Measurements from ENCODE around the gene TDRD12.
"Not testable (repeated sequence)": the region's sequence is repeated elsewhere in the genome, so short reads cannot be mapped to it uniquely, and the experiment has no call there.

Gene TDRD12

DNA sequence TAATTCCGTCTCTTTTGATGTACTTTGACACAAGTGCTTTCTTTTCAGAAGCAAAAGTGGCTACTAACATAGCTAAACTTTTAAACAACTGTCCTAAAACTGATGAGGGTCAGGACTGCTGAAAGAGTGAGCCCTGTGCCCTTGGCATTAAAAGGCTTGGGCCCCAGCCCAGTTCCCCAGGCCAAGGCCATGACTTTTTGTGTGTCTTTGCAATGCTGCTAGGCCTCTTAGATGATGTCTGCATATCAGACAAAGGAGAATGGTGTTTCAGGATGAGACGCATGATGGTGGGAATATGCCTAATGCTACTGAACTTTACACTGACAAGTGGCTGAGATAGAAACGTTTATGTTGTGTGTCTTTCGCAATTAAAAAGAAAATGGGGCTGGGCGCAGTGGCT, 112.0 kb downstream of the TDRD12 start:
- DNase-seq (ENCODE audit: low spot score): no peak

DNA sequence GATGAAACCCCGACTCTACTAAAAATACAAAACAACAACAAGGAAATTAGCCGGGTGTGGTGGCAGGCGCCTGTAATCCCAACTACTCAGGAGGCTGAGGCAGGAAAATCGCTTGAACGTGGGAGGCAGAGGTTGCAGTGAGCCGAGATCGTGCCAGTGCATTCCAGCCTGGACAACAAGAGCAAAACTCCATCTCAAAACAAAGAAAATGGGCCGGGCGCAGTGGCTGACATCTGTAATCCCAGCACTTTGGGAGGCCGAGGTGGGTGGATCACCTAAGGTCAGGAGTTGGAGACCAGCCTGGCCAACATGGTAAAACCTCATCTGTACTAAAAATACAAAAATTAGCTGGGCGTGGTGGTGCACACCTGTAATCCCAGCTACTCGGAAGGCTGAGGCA, 112.5 kb downstream of the TDRD12 start:
- not testable (repeated sequence) for DNase-seq (ENCODE audit: low spot score)

DNA sequence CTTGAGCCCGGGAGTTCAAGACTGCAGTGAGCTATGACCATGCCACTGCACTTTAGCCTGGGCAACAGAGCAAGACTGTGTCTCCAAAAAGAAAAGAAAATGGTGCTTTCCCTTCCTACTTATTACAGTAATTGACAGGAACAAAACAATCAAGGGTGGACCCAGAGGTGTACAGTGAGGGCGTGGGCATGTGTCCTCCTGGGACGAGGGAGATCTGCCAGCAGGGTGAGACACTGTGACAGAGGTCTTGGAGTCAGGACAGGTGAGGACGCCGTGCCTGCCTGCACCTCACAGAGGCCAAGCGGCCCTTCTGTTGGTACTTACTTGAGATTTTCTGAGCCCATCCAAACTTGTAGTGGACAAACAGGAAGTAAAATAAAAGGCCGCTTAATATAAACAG, 113.3 kb downstream of the TDRD12 start:
- DNase-seq (ENCODE audit: low spot score): not testable (repeated sequence)

DNA sequence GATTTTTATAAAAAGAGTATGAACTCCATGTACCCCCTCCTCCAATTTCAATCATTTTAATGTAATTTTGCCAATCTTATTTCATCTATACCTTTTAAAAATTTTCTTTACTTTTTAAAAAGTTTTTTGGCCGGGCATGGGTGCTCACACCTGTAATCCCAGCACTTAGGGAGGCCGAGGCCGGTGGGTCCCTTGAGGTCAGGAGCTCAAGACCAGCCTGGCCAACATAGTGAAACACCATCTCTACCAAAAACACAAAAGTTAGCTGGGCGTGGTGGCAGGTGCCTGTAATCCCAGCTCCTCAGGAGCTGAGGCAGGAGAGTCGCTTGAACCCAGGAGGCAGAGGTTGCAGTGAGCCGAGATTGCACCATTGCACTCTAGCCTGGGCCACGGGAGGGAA, 113.8 kb downstream of the TDRD12 start:
- not testable (repeated sequence) for DNase-seq (ENCODE audit: low spot score)

DNA sequence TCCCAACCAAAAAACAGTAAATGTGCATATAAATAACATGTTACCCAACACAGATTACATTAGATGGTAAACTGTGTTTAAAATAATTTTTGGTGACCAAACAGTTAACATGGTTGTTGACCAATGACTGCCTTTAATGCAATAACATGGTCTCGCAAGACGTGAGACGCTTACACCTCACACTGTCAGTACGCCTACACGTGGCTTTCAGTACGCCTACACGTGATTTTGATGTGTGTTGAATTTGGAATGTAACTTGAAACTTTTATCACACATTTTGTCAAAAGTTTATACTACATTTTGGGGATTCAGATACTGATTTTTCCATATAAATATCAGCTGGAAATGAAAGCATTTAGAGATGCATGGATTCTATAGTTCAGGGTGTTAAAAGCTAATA, 118.0 kb downstream of the TDRD12 start:
- DNase-seq (ENCODE audit: low spot score): no peak

DNA sequence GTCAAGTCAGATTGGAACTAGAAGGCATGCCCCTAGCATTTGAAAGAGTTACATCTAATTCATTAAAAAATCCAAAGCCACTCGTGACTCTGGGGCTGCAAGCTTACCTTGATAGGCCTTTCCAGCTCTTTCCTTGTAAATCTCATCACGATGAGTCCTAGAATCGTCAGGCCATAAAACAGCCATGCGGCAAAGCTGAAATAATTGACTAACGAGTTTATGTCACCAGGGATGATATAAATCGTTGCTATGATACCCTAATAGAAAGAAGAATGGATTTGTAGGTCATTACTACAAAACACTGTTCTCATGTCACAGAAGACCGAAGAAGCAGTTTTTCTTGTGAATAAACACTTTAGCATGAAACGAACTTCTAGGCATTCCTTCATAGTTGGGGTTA, 122.5 kb downstream of the TDRD12 start:
- no peak for DNase-seq (ENCODE audit: low spot score)

DNA sequence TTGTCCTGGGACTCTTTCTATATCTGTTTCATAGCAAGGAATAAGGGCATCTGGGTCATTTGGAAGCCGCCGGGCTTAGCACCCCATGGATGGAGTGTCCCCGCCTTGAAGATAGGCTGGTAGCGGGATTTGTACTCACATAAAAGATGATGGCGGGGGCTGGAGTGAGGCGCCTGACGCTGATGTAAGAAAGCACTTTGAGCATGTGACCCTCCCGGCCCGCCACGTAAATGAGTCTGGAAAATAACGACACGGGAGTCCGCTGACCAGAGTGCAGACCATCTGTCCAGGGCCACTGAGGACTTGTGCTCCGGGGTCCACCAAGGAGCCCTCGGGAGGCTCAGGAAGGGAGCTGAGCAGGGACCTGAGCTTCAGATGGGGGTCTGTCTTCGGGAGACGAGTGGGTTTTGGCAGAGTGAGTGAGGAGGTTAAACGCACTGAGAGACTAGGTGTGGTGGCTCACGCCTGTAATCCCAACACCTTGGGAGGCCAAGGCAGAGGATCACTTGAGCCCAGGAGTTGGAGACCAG, 124.2 kb downstream of the TDRD12 start:
- no peak for DNase-seq (ENCODE audit: low spot score)

DNA sequence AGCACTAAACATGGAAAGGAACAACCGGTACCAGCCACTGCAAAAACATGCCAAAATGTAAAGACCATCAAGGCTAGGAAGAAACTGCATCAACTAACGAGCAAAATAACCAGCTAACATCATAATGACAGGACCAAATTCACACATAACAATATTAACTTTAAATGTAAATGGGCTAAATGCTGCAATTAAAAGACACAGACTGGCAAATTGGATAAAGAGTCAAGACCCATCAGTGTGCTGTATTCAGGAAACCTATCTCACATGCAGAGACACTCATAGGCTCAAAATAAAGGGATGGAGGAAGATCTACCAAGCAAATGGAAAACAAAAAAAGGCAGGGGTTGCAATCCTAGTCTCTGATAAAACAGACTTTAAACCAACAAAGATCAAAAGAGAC, 128.5 kb downstream of the TDRD12 start:
- DNase-seq (ENCODE audit: low spot score): not testable (repeated sequence)

DNA sequence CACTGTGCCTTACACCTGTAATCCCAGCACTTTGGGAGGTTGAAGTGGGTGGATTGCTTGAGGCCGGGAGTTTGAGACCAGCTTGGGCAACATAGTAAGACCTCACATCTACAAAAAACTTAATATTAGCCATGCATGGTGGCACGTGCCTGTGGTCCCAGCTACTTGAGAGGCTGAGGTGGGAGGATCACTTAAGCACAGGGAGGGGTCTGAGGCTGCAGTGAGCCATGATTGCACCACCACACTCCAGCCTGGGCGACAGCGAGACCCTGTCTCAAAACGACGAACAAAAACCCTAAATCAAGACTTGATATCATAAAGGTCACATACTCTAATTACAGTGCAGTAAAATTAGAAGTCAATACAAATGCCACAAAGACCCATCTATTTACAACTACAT, 132.6 kb downstream of the TDRD12 start:
- DNase-seq (ENCODE audit: low spot score): no peak

DNA sequence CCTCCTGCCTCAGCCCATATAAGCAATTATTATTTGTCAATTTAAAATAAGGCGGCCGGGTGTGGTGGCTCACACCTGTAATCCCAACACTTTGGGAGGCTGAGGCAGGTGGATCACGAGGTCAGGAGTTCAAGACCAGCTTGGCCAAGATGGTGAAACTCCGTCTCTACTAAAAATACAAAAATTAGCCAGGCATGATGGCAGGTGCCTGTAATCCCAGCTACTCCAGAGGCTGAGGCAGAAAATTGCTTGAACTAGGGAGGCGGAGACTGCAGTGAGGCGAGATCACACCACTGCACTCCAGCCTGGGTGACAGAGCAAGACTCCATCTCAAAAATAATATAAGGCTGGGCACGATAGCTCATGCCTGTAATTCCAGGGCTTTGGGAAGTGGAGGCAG, 137.3 kb downstream of the TDRD12 start:
- not testable (repeated sequence) for DNase-seq (ENCODE audit: low spot score)

DNA sequence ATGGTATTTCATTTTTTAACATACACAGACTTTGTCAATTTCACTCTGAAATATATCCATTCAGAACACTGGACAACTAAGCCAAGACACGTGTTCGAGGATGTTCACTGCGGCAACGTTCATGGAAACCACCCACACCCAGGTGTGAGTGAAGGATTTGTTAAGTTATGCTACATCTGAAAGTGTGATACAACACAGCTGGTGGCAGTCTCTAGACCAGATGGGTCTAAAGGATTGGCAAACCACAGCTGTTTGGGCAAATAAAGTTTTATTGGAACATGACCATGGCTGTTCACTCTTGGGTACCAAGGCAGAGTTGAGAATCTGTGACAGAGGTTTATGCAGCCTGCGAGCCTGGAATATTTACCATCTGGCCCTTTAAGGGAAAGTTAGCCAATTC, 138.0 kb downstream of the TDRD12 start:
- DNase-seq (ENCODE audit: low spot score): no peak

DNA sequence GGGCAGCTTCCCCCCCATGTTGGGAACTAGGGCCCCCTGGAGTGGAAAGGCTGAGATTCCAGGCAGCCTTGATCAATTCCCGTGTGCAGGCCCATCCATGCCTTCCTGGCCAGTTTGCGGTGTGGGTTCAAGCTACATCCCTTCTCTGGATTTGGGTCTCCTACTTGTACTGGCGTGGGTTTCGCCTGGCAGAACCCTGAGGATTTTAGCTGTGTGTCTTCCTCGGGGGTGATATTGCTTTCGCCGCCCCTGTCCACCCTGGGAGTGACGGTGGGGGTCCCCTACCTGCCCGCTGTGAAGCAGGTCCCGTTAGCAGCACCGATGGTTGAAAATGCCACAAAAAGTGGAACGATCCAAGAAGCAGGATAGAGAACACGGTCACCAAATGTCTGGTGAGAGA, 138.6 kb downstream of the TDRD12 start:
- no peak for DNase-seq (ENCODE audit: low spot score)

DNA sequence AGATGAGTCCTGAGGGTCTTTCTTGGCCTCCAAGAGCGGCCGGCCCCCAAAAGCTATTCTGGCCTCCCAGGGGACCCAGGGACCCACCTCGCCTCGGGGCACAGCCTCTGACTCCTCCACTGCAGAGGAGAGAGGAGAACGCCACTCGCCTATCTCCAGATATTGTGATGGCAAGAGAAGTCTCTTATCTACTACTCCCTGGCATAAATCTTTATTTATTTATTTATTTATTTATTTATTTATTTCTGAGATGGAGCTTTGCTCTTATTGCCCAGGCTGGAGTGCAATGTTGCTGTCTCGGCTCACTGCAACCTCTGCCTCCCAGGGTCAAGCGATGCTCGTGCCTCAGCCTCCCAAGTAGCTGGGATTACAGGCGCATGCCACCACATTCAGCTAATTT, 139.0 kb downstream of the TDRD12 start:
- no peak for DNase-seq (ENCODE audit: low spot score)

DNA sequence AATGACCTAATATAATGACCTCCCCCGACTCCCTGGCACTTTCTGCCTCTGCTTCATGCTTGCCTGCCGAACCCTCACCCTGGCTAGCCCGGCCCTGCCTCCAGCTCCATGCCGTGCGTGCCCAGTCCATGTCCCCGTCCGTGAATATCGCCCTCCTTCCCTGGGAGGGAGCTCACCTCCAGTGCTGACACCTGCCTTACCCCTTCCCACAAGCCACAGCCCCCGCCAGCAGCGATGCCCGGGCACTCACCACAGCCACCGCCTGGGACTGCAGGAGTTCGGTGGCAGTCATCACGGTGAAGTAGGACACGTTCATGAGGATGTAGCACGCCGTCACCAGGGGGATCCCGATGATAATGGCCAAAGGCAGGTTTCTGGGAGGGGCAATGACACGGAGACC, 140.0 kb downstream of the TDRD12 start:
- no peak for DNase-seq (ENCODE audit: low spot score)

DNA sequence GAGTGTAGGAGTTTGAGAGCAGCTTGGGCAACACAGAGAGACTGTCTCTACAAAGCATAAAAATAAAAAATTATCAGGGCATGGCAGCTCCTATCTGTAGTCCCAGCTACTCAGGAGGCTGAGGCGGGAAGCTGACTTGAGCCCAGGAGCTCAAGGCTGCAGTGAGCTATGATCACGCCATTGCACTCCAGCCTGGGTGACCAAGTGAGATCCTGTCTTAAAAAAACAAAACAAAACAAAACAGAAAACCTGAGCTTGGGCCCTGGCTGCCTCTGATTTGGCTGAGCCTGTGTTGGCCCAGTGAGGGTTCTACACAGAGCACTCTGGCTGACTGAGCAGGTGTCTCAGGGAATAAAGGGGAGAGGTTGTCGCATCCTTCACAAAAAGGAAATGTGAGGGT, 142.0 kb downstream of the TDRD12 start:
- DNase-seq (ENCODE audit: low spot score): no peak

DNA sequence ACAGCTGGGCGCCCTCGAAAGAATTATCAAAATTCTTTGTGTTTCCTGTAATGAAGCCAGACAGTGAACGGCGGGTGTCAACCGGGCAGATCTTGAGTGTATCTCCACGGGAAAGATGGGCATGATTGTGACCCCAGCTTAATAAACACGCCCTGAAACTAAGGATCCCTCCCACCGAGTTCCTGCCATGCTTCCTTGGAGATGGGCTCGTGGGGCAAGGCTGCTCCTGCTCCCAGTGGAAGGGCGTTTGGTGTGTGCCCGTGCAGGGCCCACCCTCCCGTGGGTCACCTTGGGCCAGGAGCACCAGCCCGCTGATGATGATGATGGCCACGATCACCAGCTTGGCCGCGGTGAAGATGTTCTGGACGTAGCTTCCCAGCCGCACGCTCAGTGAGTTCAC, 142.6 kb downstream of the TDRD12 start:
- DNase-seq (ENCODE audit: low spot score): no peak

DNA sequence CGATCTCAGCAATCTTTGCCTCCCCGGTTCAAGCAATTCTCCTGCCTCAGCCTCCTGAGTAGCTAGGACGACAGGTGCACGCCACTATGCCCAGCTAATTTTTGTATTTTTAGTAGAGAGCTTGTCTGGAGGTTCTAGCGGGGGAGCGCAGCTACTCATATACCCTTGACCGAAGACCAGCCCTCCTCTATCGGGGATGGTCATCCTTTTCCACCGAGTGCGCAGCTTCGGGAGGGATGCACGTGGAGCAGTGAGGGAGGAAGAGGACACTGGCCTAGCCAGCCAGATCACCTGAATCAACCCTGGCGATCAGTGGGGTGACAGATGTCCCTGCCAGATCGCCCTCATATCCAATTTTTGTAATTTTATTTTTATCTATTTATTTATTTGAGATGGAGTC, 143.2 kb downstream of the TDRD12 start:
- no peak for DNase-seq (ENCODE audit: low spot score)

DNA sequence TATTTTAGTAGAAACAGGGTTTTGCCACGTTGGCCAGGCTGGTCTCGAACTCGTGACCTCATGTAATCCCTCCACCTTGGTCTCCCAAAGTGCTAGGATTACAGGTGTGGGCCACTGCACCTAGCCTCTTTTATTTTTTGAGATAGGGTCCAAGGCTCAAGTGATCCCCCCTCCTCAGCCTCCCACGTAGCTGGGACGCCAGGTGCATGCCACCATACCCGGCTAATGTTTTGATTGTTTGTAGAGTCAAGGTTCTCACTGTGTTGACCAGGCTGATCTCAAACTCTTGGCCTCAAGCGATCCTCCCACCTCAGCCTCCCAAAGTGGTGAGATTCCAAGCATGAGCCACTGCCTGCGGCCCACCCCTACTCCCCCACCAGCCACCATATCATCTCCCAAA, 143.7 kb downstream of the TDRD12 start:
- no peak for DNase-seq (ENCODE audit: low spot score)

DNA sequence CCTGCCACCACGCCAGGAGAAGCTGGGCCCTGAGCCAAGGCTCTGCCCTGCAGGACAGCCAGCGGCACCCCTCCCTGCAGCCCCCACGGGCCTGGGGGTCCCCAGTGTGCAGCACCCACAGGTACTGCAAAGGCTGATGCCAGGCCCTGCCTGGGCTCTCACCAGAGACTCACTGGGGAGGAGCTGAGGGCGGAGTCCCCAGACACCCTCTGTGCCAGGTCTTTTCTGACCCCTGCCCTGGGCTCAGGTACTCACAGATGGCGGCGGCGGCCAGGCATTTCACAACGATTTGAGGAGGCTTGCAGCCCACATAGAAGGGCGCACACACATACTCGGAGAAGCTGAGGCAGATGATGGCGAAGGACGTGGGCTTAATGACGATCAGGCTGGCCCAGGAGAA, 144.3 kb downstream of the TDRD12 start:
- no peak for DNase-seq (ENCODE audit: low spot score)

DNA sequence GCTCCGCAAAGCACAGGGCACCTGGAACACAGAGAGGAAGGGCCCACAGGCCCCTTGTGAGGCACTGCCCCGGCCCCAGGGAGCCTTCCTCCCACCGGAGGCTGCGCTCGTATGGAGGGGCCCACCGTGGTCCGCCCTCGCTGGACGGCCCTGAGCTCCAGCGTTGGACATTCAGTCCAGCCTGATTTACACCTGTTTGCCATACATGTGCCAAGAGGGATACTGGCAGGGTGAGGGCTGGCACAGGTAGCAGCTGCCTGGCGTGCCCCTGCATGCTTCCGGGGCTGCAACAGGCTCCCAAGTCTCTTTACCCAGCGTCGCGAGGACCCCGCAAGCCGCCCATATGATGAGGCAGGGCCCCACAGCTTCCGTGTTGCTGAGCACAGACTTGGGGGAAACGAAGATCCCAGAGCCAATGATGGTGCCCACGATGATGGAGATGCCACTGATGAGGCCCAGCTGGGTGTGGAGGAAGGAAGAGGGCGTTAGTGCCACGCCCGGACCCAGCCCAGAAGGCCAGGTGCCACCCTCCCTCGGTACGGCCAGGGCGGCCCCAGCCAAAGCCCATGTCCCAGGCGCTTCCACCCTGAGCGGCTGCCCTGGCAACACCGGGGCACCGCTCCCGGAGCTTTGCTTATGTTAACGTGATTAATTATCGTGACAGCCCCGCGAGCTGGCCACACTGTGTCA, 144.9 kb downstream of the TDRD12 start:
- no peak for DNase-seq (ENCODE audit: low spot score)

DNA sequence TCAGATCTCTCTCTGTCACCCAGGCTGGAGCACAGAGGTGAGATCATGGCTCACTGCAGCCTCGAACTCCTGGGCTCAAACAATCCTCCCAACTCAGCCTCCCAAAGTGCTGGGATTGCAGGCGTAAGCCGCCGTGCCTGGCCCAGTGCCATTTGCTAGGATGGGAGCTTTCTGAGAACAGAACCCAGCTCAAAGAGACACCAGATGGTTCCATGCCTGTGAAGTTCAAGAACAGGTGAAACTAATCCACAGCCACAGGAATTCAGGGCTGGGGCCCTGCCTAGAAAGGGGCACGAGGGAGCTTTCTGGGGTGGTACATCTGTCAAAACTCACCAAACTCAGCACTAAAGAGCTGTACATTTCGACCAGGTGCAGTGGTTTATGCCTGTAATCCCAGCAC, 145.8 kb downstream of the TDRD12 start:
- DNase-seq (ENCODE audit: low spot score): no peak

DNA sequence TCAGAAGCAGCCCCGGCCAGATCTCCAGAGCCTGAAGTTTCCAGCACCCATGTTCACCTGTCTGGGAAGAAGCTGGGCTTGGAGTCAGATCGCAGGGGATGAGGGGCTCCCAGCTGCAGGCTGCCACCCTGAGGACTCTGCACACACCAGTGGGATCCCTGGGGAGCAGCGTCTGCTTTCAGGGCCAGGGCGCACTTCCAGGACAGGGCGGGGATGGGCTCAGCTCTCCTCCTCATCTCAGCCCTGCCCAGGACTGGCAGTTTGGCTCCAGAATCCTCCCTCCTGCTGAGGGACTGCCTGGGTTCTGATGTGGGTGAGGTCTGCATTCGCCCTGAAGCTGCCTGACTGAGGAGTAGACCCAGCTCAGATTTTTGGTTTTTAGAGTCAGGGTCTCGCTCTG, 146.5 kb downstream of the TDRD12 start:
- DNase-seq (ENCODE audit: low spot score): no peak

DNA sequence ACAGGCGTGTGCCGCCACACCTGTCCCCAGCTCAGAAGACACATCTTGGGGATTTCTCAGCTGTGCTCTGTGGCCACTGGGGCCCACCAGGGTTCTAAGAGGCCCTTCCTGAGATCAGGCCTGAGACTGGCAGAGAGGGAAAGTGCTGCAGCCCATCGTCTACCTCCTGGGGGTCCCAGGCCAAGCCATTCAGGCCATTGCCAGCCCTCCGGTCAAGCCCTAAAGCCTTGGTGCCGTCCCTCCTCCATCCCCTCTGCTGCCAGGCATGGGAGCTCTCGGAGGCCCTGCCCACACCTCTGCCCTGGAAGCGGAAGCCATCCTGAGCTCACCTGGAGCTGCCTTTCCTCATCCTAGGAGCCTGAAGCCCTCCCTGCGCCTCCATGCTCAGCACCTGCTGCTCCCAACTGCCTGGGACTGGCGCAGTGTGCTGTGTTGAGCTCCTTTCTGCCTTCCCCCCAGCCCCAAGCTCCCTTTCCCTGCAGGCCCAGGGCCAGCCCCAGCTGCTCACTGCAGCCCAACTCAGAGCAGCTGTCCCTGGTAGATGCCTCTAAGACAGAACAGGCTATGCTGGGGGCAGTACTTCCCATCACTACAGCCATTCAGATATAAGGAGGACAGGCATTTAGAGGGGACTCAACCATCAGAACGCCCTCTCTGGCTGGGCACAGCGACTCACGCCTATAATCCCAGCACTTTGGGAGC, 147.1 kb downstream of the TDRD12 start:
- DNase-seq (ENCODE audit: low spot score): no peak

DNA sequence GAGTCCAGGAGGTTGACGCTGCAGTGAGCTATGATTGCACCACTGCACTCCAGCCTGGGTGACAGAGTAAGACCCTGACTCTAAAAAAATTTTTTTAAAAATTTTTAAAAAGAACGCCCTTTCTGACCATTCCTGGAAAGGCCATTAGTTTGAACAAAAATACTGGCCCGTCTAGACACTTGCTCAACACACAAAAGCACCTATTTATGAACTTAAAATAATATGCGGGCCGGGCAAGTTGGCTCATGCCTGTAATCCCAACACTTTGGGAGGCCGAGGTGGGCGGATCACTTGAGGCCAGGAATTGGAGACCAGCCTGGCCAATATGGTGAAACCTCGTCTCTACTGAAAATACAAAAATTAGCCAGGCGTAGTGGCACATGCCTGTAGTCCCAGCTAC, 147.9 kb downstream of the TDRD12 start:
- not testable (repeated sequence) for DNase-seq (ENCODE audit: low spot score)
